Kidney (tissue), 14 donors: Measurements from ENCODE around the gene PGPEP1. TPM values are rescaled to one million over a fixed set of nuclear protein-coding genes. Genes with fewer than 3 reads are reported as not detected.

Source experiments
- DNase-seq, 5 donors: peaks; one replicate each; pipeline ENCODE4 v3.0.0-alpha.2; 2013 to 2020
- FAIRE-seq: peaks from 2 replicates; lab custom pipeline; 2012; peaks lifted over from hg19 to GRCh38; lab: Jason Lieb, UNC
- H3K27ac ChIP-seq, 2 donors: one replicate each; pipeline ENCODE4 v1.7.0; 2013; ENCODE audit warnings: low read depth in 2 of 2, low read length in 2 of 2, inconsistent platforms in 1 of 2
- H3K27me3 ChIP-seq: one replicate; pipeline ENCODE4 v1.7.1; 2013; ENCODE audit warnings: low read length, inconsistent platforms; ENCODE audit not compliant: control insufficient read depth, insufficient read depth
- H3K36me3 ChIP-seq, 3 donors: one replicate each; pipeline versions ENCODE4 v1.7.0 to v1.7.1; 2013; ENCODE audit warnings: low read length in 3 of 3, control low read depth in 1 of 3, inconsistent platforms in 1 of 3; ENCODE audit not compliant: insufficient read depth in 3 of 3, control insufficient read depth in 2 of 3
- H3K4me1 ChIP-seq, 3 donors: one replicate each; pipeline versions ENCODE4 v1.7.0 to v1.7.1; 2013; ENCODE audit warnings: low read length in 3 of 3, inconsistent platforms in 1 of 3, low read depth in 1 of 3; ENCODE audit not compliant: control insufficient read depth in 2 of 3, insufficient read depth in 2 of 3
- H3K4me3 ChIP-seq, 3 donors: one replicate each; pipeline versions ENCODE4 v1.7.0 to v1.8.1; 2013; ENCODE audit warnings: low read length in 3 of 3, control low read depth in 1 of 3, inconsistent platforms in 1 of 3
- H3K9ac ChIP-seq, 3 donors: one replicate each; pipeline versions ENCODE4 v1.7.0 to v1.7.1; 2013; ENCODE audit warnings: low read length in 3 of 3, control low read depth in 1 of 3, inconsistent platforms in 1 of 3
- H3K9me3 ChIP-seq, 3 donors: one replicate each; pipeline versions ENCODE4 v1.7.0 to v1.7.1; 2013; ENCODE audit warnings: low read length in 3 of 3, control low read depth in 1 of 3, inconsistent platforms in 1 of 3; ENCODE audit not compliant: control insufficient read depth in 2 of 3, insufficient read depth in 1 of 3
- intact Hi-C: fragments of 100-400 bp; cut with DNase I; formaldehyde crosslinking; loops from one replicate; pipeline ENCODE4 v1.11.1; 2022
- polyA plus RNA-seq: library from polyadenylated mRNA; stranded (reverse); fragments of 350-450 nt; fragmentation: Illumina TruSeq; extraction: RNeasy Lipid Tissue Mini Kit (QIAGEN cat#74804); gene quantifications from one replicate; pipeline ENCODE4 v1.2.3, GENCODE V29; 2014; ENCODE audit warnings: low read depth, low replicate concordance; ENCODE audit not compliant: insufficient read depth
- total RNA-seq: library from RNA; stranded (reverse); fragmentation: NEBNext Ultra II Directional; extraction: Animal tissue kit (Norgen Biotek cat#: 25700); gene quantifications from one replicate; pipeline ENCODE4 v1.2.1, GENCODE V29; 2021
- TF ChIP-seq, protein P1 (sequence below): IDR thresholded peaks from 3 replicates; pipeline ENCODE4 v1.5.1; 2012; ENCODE audit warnings: mild to moderate bottlenecking, moderate library complexity, borderline replicate concordance; ENCODE audit not compliant: insufficient read depth; ENCODE audit errors: extremely low read depth
- donor health status: control.
- donor health status: control.
- donor health status: control.
- donor health status: control.
- donor health status: control.
- donor health status: DM: yes; HTN: yes; CAD: no.
- donor health status: Normal renal cell carcinoma (clear cell type).

PGPEP1 gene
- total and polyA plus RNA-seq, 2 donors from 2014 or later, result 54.5 to 76.1 TPM

DNA sequence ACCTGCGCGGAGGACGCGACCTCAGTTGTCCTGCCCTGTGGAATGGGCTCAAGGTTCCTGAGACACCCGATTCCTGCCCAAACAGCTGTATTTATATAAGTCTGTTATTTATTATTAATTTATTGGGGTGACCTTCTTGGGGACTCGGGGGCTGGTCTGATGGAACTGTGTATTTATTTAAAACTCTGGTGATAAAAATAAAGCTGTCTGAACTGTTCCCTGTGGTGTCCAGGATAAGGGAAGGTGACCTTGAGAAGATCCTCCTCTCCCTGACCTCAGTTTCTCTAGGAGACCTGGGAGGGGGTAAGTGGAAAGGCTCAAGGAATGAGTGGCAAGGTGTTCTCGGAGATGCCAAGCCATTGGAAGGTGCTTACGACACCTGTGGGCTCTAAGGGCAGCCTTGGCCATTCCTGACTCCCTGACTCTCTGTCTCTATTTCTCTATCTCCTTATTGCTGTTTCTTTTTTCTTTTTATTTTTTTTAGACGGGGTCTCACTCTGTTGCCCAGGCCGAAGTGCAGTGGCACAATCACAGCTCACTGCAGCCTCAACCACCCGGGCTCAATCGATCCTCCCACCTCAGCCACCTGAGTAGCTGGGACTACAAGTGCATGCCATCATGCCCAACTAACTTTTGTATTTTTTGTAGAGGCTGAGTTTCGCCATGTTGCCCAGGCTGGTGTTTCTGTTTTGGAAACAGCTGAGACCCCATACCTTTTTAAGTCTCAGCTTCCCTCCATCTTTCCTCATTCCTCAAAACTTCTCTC is 48.7 kb downstream of the PGPEP1 start:
- Histone ChIP-seq H3K9ac (peak overlapping the region in 2 of 3 donors; percentile 63 to 67), H3K27me3 (no peaks in the 10 kb centered on the region), H3K4me1 (peaks cover 0 to 16% (median 6%) of the 10 kb centered on the region in 3 donors), H3K9me3 (no peaks in the 10 kb centered on the region), H3K4me3 (peak overlapping the region; percentile 20 to 83 (median 37)), H3K36me3 (peaks cover 0 to 3% (median 2%) of the 10 kb centered on the region in 3 donors), H3K27ac (peak overlapping the region; percentile 95 to 98)
- FAIRE-seq (no peak), DNase-seq (no peak)
- TF ChIP-seq, protein P1, sequence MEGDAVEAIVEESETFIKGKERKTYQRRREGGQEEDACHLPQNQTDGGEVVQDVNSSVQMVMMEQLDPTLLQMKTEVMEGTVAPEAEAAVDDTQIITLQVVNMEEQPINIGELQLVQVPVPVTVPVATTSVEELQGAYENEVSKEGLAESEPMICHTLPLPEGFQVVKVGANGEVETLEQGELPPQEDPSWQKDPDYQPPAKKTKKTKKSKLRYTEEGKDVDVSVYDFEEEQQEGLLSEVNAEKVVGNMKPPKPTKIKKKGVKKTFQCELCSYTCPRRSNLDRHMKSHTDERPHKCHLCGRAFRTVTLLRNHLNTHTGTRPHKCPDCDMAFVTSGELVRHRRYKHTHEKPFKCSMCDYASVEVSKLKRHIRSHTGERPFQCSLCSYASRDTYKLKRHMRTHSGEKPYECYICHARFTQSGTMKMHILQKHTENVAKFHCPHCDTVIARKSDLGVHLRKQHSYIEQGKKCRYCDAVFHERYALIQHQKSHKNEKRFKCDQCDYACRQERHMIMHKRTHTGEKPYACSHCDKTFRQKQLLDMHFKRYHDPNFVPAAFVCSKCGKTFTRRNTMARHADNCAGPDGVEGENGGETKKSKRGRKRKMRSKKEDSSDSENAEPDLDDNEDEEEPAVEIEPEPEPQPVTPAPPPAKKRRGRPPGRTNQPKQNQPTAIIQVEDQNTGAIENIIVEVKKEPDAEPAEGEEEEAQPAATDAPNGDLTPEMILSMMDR, result no peak
- intact Hi-C loops, result no loop called here

DNA sequence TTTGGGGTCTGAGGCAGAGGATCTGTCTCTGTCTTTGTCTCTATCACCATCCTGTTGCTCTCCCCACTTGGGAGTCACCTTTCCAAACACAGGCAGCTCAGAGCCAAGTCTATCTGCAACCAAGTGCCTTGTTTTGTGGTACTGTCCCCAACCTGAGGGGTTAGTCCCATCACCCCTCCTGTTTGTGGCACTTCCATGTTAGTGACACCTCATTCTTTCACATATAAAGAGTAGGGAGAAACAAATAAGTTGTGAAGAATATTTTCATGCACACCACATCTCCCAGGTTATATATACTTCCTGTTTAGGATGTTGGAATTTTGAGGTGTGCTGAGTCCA is 49.3 kb downstream of the PGPEP1 start:
- Histone ChIP-seq H3K9me3 (no peaks in the 10 kb centered on the region), H3K27me3 (no peaks in the 10 kb centered on the region), H3K36me3 (peaks cover 0 to 3% (median 2%) of the 10 kb centered on the region in 3 donors), H3K4me3 (no peak overlapping the region), H3K27ac (peak overlapping the region; percentile 29 to 51), H3K4me1 (peaks cover 0 to 13% (median 6%) of the 10 kb centered on the region in 3 donors), H3K9ac (no peak overlapping the region)
- TF ChIP-seq, protein P1, result no peak
- intact Hi-C loops, result no loop called here
- DNase-seq (no peak), FAIRE-seq (no peak)

DNA sequence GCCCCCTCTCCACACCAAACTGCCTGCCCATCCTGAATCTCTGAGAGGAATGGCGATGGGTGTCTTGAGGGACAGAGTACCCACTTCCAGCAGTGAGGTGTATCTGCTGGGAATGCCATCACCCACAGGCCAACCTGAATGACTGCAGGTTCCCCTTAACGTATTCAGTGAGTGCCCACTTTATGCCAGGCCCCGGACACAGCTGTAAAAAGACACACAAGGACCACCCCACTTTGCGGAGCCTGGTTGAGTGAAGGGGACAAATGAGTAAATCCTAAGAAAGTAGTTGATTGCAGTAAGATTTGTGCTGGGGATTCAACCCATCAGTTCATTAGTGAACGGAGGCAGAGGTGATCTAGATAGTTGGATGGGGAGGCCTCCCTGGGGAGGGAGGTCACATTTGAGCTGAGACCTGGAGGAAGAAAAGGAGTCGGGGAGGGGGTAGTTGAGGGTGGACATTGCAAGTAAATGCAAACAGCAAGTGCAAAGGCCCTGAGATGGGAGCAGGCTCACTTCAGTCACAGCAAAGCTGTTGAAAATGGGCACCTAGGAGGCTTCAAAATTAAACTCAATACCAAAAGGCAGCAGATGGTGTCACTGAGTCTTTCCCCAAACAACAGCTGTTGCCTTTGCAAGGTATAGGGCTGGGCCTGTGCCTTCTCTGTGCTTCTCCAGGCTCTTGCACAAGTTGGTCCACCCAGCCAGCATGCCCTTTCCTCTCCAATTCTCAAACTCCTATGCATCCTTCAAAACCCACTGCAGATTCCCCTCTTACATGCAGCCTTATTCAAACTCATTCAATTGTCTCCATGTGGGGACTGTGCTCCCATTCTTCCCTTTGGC is 49.9 kb downstream of the PGPEP1 start:
- FAIRE-seq (no peak), DNase-seq (no peak)
- Histone ChIP-seq H3K27me3 (no peaks in the 10 kb centered on the region), H3K36me3 (peaks cover 0 to 3% (median 2%) of the 10 kb centered on the region in 3 donors), H3K4me1 (peaks cover 0 to 7% (median 6%) of the 10 kb centered on the region in 3 donors), H3K9ac (no peak overlapping the region), H3K9me3 (no peaks in the 10 kb centered on the region), H3K4me3 (no peak overlapping the region), H3K27ac (no peak overlapping the region)
- intact Hi-C loops, result no loop called here
- TF ChIP-seq, protein P1, result no peak
